ENCODE data around the gene MYZAP. TPM values are rescaled to one million over a fixed set of nuclear protein-coding genes. Genes with fewer than 3 reads are reported as not detected.

Gene MYZAP
- total RNA-seq, 1 experiment from 2014 or later: 0.63 TPM

DNA sequence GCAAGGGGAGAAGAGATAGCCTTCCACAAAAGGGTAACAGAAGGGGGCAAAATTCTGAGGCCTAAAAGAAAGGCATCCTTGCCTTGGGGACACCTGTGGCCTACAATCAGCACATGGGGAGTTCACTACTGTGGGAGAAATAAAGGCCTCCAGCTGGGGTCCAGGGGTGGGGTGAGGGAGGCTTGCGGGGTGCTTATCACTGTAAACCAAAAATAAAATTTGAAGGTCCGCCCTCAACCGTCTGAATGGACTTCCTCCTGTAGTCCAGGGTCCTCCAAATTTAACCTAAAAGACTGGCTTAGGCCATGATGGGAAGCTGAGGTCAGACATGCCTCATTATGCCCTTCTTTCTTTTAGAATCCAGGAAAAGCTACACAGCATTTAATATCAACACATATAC is 112.7 kb downstream of the MYZAP start:
- Mint-ChIP-seq H3K27me3 (ENCODE audit: low read depth) (peaks cover 65% of the 10 kb centered on the region), H3K36me3 (ENCODE audit: insufficient read depth in 1 of 3, low read depth in 3 of 3) (peaks cover under 1 to 10% (median 6%) of the 10 kb centered on the region in 3 experiments; a peak in 6 of 7 replicates), H3K4me1 (peaks cover 9 to 22% of the 10 kb centered on the region in 2 experiments), H3K27ac (no peak overlapping the region), H3K4me3 (no peak overlapping the region), H3K9me3 (peaks cover 0 to 6% of the 10 kb centered on the region in 2 experiments; a peak in 1 of 5 replicates)
- Histone ChIP-seq H3K56ac (ENCODE audit: insufficient read length, low read depth, low read length) (no peak overlapping the region), H4K8ac (replicated peaks; ENCODE audit: insufficient read length, low read depth, low read length) (no peak overlapping the region), H2BK15ac (ENCODE audit: low read depth, low read length) (no peak overlapping the region), H4K5ac (ENCODE audit: insufficient read length, low read depth, low read length) (no peak overlapping the region), H2BK120ac (ENCODE audit: low read depth, low read length, poor library complexity, severe bottlenecking) (no peak overlapping the region), H3K4ac (ENCODE audit: low read depth, low read length) (no peak overlapping the region), H2AK5ac (ENCODE audit: insufficient read length, low read length) (no peak overlapping the region), H3K27me3 (ENCODE audit: insufficient read depth, low read length) (no peaks in the 10 kb centered on the region), H2AFZ (ENCODE audit: low read length) (no peak overlapping the region), H3K4me1 (ENCODE audit: insufficient read depth, low read length) (no peaks in the 10 kb centered on the region), H4K20me1 (ENCODE audit: control insufficient read depth, insufficient read depth, insufficient read length) (no peaks in the 10 kb centered on the region), H3K9me3 (ENCODE audit: control insufficient read depth, low read depth, low read length) (no peaks in the 10 kb centered on the region), H2BK20ac (ENCODE audit: low read depth, low read length, poor library complexity, severe bottlenecking) (no peak overlapping the region), H3T11ph (ENCODE audit: low read length) (no peak overlapping the region), H3K18ac (ENCODE audit: insufficient read length, low read depth, low read length) (no peak overlapping the region), H3K79me2 (ENCODE audit: insufficient read depth, low read length) (peaks cover 3% of the 10 kb centered on the region; the same call in 1 of the 2 replicates), H3K9ac (ENCODE audit: extremely low read depth, insufficient read length, low read length) (no peak overlapping the region), H2BK5ac (ENCODE audit: insufficient read length, low read length) (no peak overlapping the region), H2BK12ac (ENCODE audit: insufficient read length, low read depth, low read length) (no peak overlapping the region), H3K23ac (ENCODE audit: insufficient read length, low read depth, low read length) (no peak overlapping the region), H3K79me1 (ENCODE audit: insufficient read depth, low read depth, low read length, poor library complexity, severe bottlenecking) (peaks cover 2% of the 10 kb centered on the region), H3K14ac (ENCODE audit: insufficient read depth, low read length) (no peak overlapping the region), H3K27ac (ENCODE audit: insufficient read length, low read depth, low read length) (no peak overlapping the region), H3K4me2 (ENCODE audit: insufficient read depth, insufficient read length, low read length) (no peak overlapping the region), H4K91ac (ENCODE audit: insufficient read length, low read depth, low read length) (no peak overlapping the region), H3K23me2 (ENCODE audit: insufficient read length, low read depth, low read length, poor library complexity, severe bottlenecking) (peaks cover 9% of the 10 kb centered on the region)
- DNase-seq: no peak
- WGBS (ENCODE audit: extremely low coverage, insufficient read length, low lambda C conversion rate): no CpG with 5 or more reads among the region's 3 CpGs
- TF ChIP-seq, protein P1, sequence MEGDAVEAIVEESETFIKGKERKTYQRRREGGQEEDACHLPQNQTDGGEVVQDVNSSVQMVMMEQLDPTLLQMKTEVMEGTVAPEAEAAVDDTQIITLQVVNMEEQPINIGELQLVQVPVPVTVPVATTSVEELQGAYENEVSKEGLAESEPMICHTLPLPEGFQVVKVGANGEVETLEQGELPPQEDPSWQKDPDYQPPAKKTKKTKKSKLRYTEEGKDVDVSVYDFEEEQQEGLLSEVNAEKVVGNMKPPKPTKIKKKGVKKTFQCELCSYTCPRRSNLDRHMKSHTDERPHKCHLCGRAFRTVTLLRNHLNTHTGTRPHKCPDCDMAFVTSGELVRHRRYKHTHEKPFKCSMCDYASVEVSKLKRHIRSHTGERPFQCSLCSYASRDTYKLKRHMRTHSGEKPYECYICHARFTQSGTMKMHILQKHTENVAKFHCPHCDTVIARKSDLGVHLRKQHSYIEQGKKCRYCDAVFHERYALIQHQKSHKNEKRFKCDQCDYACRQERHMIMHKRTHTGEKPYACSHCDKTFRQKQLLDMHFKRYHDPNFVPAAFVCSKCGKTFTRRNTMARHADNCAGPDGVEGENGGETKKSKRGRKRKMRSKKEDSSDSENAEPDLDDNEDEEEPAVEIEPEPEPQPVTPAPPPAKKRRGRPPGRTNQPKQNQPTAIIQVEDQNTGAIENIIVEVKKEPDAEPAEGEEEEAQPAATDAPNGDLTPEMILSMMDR (conservative IDR thresholded peaks at IDR 0.05): no peak
